ENCODE measurements around the gene ZNF579.

DNA sequence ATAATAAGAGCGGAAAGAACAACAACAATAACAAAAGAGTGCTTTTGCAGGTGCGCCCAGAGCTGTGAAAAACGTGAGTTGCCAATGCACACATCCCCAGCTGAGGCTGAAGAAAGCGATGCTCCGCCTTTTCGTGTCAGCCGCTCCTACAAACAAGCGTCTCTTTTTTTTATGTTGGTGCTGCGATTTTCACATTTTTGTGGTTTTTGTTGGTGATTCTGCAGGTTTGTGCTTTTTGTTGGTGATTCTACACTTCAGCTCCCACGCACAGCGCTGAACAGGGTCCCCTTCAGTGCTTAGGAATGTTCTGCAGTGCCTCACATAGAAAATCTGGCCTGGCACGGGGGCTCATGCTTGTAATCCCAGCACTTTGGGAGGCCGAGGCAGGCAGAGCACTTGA, 28.0 kb downstream of the ZNF579 start:
- TF ChIP-seq, protein P1, sequence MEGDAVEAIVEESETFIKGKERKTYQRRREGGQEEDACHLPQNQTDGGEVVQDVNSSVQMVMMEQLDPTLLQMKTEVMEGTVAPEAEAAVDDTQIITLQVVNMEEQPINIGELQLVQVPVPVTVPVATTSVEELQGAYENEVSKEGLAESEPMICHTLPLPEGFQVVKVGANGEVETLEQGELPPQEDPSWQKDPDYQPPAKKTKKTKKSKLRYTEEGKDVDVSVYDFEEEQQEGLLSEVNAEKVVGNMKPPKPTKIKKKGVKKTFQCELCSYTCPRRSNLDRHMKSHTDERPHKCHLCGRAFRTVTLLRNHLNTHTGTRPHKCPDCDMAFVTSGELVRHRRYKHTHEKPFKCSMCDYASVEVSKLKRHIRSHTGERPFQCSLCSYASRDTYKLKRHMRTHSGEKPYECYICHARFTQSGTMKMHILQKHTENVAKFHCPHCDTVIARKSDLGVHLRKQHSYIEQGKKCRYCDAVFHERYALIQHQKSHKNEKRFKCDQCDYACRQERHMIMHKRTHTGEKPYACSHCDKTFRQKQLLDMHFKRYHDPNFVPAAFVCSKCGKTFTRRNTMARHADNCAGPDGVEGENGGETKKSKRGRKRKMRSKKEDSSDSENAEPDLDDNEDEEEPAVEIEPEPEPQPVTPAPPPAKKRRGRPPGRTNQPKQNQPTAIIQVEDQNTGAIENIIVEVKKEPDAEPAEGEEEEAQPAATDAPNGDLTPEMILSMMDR (IDR thresholded peaks at IDR 0.05) = no peak
- no peak for TF ChIP-seq POLR2A (IDR thresholded peaks at IDR 0.05)
- no peak for TF ChIP-seq POLR2AphosphoS5 (IDR thresholded peaks at IDR 0.05)

Measured in stomach (tissue), 4 donors.